Fibroblast of lung (primary cell): ENCODE results near the gene OGA.

Experiments used
- CTCF ChIP-seq, 2 donors: IDR thresholded peaks in 1 of 2; conservative IDR thresholded peaks in 1 of 2; 1 replicate in 1 of 2; 2 replicates in 1 of 2; pipeline ENCODE4 v1.5.1; 2011 to 2012; ENCODE audit warnings: low read length in 2 of 2, control low read depth in 1 of 2, inconsistent platforms in 1 of 2, low read depth in 1 of 2, mild to moderate bottlenecking in 1 of 2
- EZH2 ChIP-seq: IDR thresholded peaks from 2 replicates; pipeline ENCODE4 v1.5.1; 2012; ENCODE audit warnings: low read length, control low read depth, mild to moderate bottlenecking; ENCODE audit errors: missing control alignments

GRCh38 chr10:101769541-101770180 lies 48.6 kb downstream of the OGA start:
- no peak for TF ChIP-seq CTCF (conservative IDR thresholded peaks at IDR 0.05 in 1 of 2, IDR thresholded peaks at IDR 0.05 in 1 of 2; ENCODE audit: low read depth in 1 of 2, low read length in 2 of 2)
- no peak for TF ChIP-seq EZH2
